HEK293T (cell line): ENCODE measurements around the gene CD300LD.

Source experiments
- ARNT ChIP-seq: fragments of 450-650 bp; IDR thresholded peaks from 2 replicates; pipeline ENCODE4 v1.6.1; 2017; ENCODE audit warnings: mild to moderate bottlenecking
- FOXK2 ChIP-seq: fragments of 450-650 bp; IDR thresholded peaks from 2 replicates; pipeline ENCODE4 v1.6.1; 2016; ENCODE audit warnings: mild to moderate bottlenecking
- FOXM1 ChIP-seq: fragments of 450-650 bp; IDR thresholded peaks from 2 replicates; pipeline ENCODE4 v1.6.1; 2017; ENCODE audit warnings: mild to moderate bottlenecking, borderline replicate concordance
- HDGF ChIP-seq: fragments of 450-650 bp; IDR thresholded peaks from 2 replicates; pipeline ENCODE4 v1.6.1; 2017; ENCODE audit warnings: antibody characterized with exemption, borderline replicate concordance
- NFRKB ChIP-seq: fragments of 450-650 bp; IDR thresholded peaks from 2 replicates; pipeline ENCODE4 v1.6.1; 2016; ENCODE audit warnings: mild to moderate bottlenecking, moderate library complexity
- SUZ12 ChIP-seq: fragments of 450-650 bp; IDR thresholded peaks from 2 replicates; pipeline ENCODE4 v1.6.1; 2016; ENCODE audit warnings: mild to moderate bottlenecking
- ZNF384 ChIP-seq: fragments of 450-650 bp; IDR thresholded peaks from 2 replicates; pipeline ENCODE4 v1.6.1; 2016

DNA sequence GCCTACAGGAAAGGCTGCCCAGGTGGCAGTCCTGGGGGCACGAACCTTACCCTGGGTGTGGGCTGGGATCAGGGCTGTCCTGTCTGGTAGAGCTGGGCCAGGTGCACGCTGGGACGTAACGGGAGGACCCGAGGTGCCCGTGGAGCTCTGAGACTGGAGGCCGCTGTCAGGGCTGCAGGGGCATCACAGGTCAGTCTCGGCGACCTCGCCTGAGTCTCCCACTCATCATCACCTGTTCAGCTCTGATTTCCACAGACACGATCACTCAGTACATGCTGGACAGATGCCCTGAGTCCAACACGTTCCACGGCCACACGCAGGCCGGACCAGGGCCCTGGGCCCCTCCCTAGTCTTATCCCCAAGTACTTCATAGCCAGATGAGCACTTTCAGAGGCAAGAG, 41.5 kb downstream of the CD300LD start:
- TF ChIP-seq ZNF384 (no peak), ARNT (no peak), FOXK2 (no peak), SUZ12 (no peak), NFRKB (no peak), HDGF (no peak), FOXM1 (no peak)
